ENCODE results near the gene CHRNA3.

Gene CHRNA3

DNA sequence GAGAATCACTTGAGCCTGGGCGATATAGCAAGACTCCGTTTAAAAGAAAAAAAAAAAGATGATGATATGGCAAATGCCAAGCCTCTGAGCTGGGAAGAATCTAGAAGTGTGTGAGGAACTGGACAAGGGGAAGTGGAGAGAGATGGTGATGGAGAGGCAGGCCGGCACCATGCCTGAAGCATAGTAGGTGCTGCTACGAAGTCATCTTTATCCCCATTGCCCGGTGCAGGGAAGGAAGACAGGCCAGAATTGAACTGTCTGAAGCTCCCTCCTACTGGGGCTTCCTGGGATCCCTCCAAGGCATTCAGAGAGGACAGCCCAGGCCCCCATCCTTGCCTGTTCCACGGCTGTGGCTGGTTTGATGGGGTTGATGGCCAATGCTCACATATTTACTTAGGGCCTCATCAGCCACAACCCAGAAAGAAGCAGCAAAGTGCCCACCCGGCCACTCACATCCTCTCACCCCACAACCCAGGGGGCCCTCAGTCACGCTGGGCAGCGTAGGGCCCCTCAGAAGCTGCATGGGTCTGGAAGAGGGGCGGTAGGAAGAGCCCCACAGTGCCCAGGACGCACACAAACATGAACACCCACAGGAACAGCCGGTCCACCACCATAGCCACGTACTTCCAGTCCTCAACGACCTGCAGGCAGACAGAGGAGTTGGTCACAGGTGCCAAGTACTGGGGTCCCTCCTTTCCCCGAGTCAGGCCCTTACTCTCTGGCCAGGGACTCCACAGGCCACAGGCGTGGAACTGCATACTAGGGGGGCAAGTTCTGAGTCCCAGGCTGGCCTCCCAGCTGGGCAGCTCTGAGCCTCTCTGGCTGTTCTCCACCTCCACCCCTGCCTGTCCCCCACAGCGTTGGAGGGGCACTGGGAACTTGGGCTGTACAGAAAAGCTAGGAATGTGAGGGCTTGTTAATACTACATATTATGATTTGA, 4.1 kb upstream of the CHRNA3 start:
- Mint-ChIP-seq H3K27me3 (ENCODE audit: low read depth, poor library complexity) (peaks cover 40% of the 10 kb centered on the region), H3K4me1 (peaks cover 28% of the 10 kb centered on the region), H3K9me3 (no peaks in the 10 kb centered on the region), H3K4me3 (no peak overlapping the region), H3K36me3 (ENCODE audit: low read depth) (peaks cover 50% of the 10 kb centered on the region), H3K27ac (no peak overlapping the region)
- DNase-seq = no peak
- TF ChIP-seq, protein P1, sequence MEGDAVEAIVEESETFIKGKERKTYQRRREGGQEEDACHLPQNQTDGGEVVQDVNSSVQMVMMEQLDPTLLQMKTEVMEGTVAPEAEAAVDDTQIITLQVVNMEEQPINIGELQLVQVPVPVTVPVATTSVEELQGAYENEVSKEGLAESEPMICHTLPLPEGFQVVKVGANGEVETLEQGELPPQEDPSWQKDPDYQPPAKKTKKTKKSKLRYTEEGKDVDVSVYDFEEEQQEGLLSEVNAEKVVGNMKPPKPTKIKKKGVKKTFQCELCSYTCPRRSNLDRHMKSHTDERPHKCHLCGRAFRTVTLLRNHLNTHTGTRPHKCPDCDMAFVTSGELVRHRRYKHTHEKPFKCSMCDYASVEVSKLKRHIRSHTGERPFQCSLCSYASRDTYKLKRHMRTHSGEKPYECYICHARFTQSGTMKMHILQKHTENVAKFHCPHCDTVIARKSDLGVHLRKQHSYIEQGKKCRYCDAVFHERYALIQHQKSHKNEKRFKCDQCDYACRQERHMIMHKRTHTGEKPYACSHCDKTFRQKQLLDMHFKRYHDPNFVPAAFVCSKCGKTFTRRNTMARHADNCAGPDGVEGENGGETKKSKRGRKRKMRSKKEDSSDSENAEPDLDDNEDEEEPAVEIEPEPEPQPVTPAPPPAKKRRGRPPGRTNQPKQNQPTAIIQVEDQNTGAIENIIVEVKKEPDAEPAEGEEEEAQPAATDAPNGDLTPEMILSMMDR (IDR thresholded peaks at IDR 0.05) = no peak

DNA sequence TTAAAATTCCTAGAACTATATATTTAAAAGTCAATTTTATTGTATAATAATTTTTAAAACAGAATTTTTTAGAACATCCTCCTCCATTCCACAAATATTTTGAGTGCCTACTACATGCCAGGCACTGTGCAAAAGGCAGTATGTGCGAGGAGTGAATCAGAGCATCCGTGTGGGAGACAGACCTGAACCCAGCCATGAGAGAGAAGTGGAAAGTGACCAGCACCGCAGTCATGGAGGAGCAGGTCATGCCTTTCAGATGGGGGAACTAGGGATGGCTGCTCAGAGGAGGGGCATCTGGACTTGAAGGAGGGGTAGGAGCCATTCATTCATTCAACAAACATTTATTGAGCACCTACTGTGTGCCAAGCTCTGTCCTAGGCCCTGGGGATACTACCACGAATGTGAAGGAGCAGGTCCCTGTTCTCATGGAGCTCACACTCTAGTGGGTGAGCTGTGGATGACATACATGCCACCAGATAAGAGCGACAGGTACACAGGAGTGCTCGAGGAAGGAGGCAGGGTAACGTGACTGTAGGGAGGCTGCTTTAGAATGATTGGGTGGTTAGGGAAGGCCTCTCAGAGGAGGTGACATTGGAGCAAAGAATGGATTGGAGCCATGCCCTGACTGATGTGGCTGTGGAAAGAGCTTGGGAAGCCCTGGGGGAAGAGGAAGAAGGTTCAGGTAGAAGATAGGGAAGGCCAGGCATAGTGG, 3.1 kb upstream of the CHRNA3 start:
- Mint-ChIP-seq H3K27me3 (ENCODE audit: low read depth, poor library complexity) (peaks cover 40% of the 10 kb centered on the region), H3K36me3 (ENCODE audit: low read depth) (peaks cover 40% of the 10 kb centered on the region), H3K4me1 (peaks cover 28% of the 10 kb centered on the region), H3K9me3 (no peaks in the 10 kb centered on the region), H3K4me3 (no peak overlapping the region), H3K27ac (peak overlapping the region; percentile 21)
- no peak for DNase-seq
- TF ChIP-seq, protein P1 (IDR thresholded peaks at IDR 0.05) = no peak

DNA sequence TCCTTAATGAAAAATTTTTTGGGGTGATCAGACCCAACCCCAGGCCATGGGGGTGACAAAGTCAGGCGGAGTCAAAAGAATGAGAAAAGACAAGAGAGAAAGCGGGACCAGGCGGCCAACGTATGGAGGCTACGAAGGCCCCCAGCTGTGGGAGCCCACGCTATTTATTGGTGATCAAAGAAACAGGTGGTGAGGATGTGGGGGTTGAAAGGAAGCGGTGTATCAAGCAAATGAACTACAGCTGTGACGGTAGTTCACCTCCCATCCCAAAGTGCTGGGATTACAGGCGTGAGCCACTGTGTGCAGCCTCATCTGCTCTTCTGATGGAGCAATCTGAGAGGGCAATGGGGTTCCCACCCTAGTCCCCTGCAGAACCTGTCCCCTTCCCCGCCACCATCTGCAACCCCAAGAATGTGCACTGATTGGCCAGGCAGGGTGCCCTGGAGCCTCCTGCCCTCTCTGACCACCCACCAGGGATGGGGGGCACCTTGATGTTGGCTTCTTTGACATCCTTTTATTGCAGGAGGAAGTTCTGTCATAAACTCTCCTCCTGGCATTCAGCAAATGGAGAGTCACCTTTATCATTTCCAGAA, 1.1 kb upstream of the CHRNA3 start:
- TF ChIP-seq, protein P1 (IDR thresholded peaks at IDR 0.05) = no peak
- no peaks in the 10 kb centered on the region for H3K9me3 Mint-ChIP-seq
- H3K4me3 Mint-ChIP-seq = peak overlapping the region; percentile 82
- peaks cover 33% of the 10 kb centered on the region for H3K4me1 Mint-ChIP-seq
- peaks cover 44% of the 10 kb centered on the region for H3K27me3 Mint-ChIP-seq (ENCODE audit: low read depth, poor library complexity)
- peaks cover 22% of the 10 kb centered on the region for H3K36me3 Mint-ChIP-seq (ENCODE audit: low read depth)
- no peak overlapping the region for H3K27ac Mint-ChIP-seq
- DNase-seq = no peak

DNA sequence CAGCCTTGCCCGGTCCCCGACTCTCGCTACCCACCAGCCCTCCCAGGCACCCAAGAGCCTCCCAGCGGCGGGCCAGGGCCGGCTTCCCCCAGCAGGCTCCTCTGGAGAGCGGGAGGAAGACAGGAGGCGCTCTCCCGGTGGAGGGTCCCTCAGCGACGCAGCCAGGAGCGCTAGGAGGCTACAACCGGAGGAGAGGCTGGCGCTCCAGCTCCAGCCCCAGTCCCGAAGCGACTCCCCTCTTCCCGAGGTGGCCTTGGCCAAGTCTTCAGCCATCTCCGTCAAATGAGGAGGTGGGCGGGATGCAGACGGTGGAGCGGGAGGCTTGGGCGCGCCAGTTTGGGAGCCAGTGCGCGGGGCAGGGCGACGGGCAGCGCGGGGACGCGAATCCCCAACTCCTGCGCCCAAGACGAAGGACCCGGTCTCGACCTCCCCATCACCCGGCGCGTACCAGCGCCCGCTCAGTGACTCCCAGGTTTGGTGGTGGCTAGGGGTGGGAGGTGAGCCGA, 722 bp downstream of the CHRNA3 start:
- Mint-ChIP-seq H3K27me3 (ENCODE audit: low read depth, poor library complexity) (peaks cover 41% of the 10 kb centered on the region), H3K9me3 (no peaks in the 10 kb centered on the region), H3K36me3 (ENCODE audit: low read depth) (peaks cover 13% of the 10 kb centered on the region), H3K4me1 (peaks cover 20% of the 10 kb centered on the region), H3K4me3 (peak overlapping the region; percentile 83), H3K27ac (no peak overlapping the region)
- DNase-seq = peak; percentile 73
- TF ChIP-seq, protein P1 (IDR thresholded peaks at IDR 0.05) = no peak

DNA sequence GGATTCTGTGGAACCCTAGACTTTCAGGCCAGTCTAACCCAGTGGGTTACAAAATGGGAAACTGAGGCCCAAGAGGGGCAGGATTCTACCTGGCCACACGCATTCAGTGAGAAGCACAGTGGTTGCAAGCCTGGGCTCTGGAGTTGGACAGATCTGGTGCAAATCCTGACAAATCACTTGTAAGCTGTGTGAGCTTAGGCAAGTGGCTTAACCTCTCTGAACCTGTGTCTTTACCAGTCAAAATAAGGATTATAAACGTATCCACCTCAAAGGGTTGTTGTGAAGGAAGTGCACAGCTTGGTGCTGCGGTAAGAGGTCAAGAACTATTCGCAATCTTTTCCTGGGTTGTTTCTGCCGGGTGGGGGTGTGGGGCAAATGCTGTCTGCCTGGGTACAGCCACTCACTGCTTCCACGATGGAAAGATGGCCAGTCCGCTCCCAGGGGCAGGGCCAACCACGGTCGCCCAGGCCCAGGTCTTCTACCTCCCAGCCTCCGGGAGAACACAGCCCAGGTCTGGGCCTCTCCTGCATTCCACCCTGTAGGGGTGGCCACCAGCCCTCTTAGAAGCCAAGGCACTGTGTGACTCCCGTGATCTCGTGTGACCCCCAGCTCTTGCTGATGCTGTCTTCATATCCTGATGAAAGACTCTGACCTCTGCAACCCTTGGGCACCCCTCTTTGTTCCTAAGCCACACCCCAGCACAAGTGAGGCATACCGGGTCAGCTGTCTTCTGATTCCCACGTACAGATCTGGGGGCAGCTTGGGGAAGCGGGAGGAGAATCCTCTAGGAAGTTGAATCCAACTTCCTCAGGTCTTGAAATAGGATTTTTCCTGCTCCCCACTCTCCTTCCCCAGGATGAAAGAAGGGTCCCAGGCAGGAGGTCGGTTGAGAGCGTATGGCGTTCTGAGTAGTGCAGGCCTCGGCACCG, 1.5 kb downstream of the CHRNA3 start:
- TF ChIP-seq, protein P1 (IDR thresholded peaks at IDR 0.05) = no peak
- no peak overlapping the region for H3K27ac Mint-ChIP-seq
- peaks cover 41% of the 10 kb centered on the region for H3K27me3 Mint-ChIP-seq (ENCODE audit: low read depth, poor library complexity)
- H3K9me3 Mint-ChIP-seq = peaks cover under 1% of the 10 kb centered on the region
- peak overlapping the region; percentile 83 for H3K4me3 Mint-ChIP-seq
- DNase-seq = no peak
- H3K4me1 Mint-ChIP-seq = peaks cover 20% of the 10 kb centered on the region
- peaks cover 8% of the 10 kb centered on the region for H3K36me3 Mint-ChIP-seq (ENCODE audit: low read depth)
